ENCODE results near the gene TPRN. TPM values are rescaled to one million over a fixed set of nuclear protein-coding genes. Genes with fewer than 3 reads are reported as not detected.

The TPRN gene
- total RNA-seq, 2 experiments from 2014 or later, result 5.7 to 6.6 TPM

DNA sequence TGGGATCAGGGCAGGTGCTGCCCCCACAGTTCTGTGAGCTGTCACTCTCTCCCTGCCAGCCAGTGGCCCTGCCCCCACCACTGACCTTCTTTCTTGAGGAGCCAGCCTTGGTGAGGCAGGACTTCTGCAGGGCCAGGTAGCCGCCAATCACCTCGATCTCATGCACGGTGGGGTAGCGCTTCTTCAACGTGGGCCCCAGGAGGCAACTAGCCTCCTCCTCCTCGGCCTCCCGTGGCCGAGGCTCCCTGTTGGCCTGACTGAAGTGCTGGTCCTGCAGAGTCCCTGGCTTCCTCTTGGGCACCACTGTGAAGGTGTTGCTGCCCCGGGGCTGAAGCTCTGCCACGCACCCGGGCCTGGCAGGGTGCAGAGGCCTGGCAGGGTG is 1.6 kb downstream of the TPRN start:
- peaks cover 17% of the 10 kb centered on the region for H3K4me1 Mint-ChIP-seq (ENCODE audit: low read depth)
- no peaks in the 10 kb centered on the region for H3K27me3 Mint-ChIP-seq
- TF ChIP-seq, protein P1, sequence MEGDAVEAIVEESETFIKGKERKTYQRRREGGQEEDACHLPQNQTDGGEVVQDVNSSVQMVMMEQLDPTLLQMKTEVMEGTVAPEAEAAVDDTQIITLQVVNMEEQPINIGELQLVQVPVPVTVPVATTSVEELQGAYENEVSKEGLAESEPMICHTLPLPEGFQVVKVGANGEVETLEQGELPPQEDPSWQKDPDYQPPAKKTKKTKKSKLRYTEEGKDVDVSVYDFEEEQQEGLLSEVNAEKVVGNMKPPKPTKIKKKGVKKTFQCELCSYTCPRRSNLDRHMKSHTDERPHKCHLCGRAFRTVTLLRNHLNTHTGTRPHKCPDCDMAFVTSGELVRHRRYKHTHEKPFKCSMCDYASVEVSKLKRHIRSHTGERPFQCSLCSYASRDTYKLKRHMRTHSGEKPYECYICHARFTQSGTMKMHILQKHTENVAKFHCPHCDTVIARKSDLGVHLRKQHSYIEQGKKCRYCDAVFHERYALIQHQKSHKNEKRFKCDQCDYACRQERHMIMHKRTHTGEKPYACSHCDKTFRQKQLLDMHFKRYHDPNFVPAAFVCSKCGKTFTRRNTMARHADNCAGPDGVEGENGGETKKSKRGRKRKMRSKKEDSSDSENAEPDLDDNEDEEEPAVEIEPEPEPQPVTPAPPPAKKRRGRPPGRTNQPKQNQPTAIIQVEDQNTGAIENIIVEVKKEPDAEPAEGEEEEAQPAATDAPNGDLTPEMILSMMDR (IDR thresholded peaks at IDR 0.05), result no peak
- ATAC-seq (no peak), DNase-seq (no peak)
- ChIA-PET POLR2A (interaction anchor here (1.1 to 2.0 kb wide), 2 partner anchors 10 to 18 kb away, joined by 4 to 9 read pairs; partner anchors contain the start of genes ANAPC2 and SSNA1), CTCF (interaction anchor here (1.6 to 1.9 kb wide), 2 partner anchors 10 to 22 kb away, joined by 4 to 7 read pairs; partner anchors contain the start of gene SSNA1)
- intact Hi-C loops (cut with micrococcal nuclease), result no loop called here
- no peaks in the 10 kb centered on the region for H3K36me3 Mint-ChIP-seq (ENCODE audit: low read depth)
- H3K4me3 Mint-ChIP-seq, result peak overlapping the region; percentile 50
- H3K27ac Mint-ChIP-seq, result no peak overlapping the region
- H3K9me3 Mint-ChIP-seq, result no peaks in the 10 kb centered on the region

- Mint-ChIP-seq H3K4me3 (peak overlapping the region; percentile 50), H3K27ac (no peak overlapping the region), H3K9me3 (no peaks in the 10 kb centered on the region), H3K27me3 (no peaks in the 10 kb centered on the region), H3K4me1 (ENCODE audit: low read depth) (peaks cover 16% of the 10 kb centered on the region), H3K36me3 (ENCODE audit: low read depth) (no peaks in the 10 kb centered on the region)
- ChIA-PET POLR2A (interaction anchor here (0.6 to 2.0 kb wide), 5 partner anchors 9 to 74 kb away, joined by 3 to 9 read pairs (median 4); partner anchors contain the start of genes ANAPC2 and SSNA1), CTCF (interaction anchor here (1.6 to 1.9 kb wide), 2 partner anchors 9 to 22 kb away, joined by 4 to 7 read pairs; partner anchors contain the start of gene SSNA1)
- DNase-seq, result no peak
- ATAC-seq, result no peak
- intact Hi-C loops (cut with micrococcal nuclease), result no loop called here
- TF ChIP-seq, protein P1 (IDR thresholded peaks at IDR 0.05), result no peak
Measured at GRCh38 chr9:137198051-137198901, 2.3 kb downstream of the TPRN start.

GRCh38 chr9:137195525-137196220 is 4.9 kb downstream of the TPRN start:
- intact Hi-C loops (cut with micrococcal nuclease), result no loop called here
- Mint-ChIP-seq H3K9me3 (no peaks in the 10 kb centered on the region), H3K36me3 (ENCODE audit: low read depth) (peaks cover 2% of the 10 kb centered on the region), H3K27me3 (no peaks in the 10 kb centered on the region), H3K4me1 (ENCODE audit: low read depth) (peaks cover 4% of the 10 kb centered on the region), H3K4me3 (no peak overlapping the region), H3K27ac (no peak overlapping the region)
- CTCF ChIA-PET, result no interaction called here
- POLR2A ChIA-PET, result interaction anchor here (0.8 to 1.0 kb wide), 2 partner anchors 49 to 89 kb away, joined by 3 to 4 read pairs; no protein-coding TSS in a partner anchor
- TF ChIP-seq, protein P1 (IDR thresholded peaks at IDR 0.05), result no peak
- DNase-seq, result no peak
- no peak for ATAC-seq

DNA sequence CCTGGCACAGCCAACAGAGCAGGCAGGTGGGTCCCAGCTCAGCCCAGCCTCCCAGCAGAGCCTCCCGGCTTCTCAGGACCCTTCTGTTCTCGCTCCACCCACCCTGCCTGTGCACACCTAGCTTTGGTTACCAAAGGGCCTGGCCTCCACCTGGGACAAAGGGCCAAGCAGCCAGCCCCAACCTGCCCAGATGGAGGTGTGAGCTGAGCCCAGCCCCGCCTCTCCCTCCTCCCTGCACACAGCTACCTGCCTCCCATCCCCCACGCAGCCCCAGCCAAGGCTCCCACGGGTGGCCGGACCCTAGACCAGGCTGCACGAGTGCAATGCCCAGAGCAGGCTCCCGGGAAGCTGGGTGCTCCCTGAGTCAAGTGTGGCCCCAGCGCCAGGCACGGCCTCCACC is 5.6 kb downstream of the TPRN start:
- ATAC-seq (no peak), DNase-seq (no peak)
- Mint-ChIP-seq H3K36me3 (ENCODE audit: low read depth) (peaks cover 2% of the 10 kb centered on the region), H3K27ac (no peak overlapping the region), H3K9me3 (no peaks in the 10 kb centered on the region), H3K4me3 (no peak overlapping the region), H3K4me1 (ENCODE audit: low read depth) (peaks cover 9% of the 10 kb centered on the region), H3K27me3 (no peaks in the 10 kb centered on the region)
- TF ChIP-seq, protein P1 (IDR thresholded peaks at IDR 0.05), result no peak
- intact Hi-C loops (cut with micrococcal nuclease), result no loop called here
- POLR2A ChIA-PET, result interaction anchor here (0.8 to 1.1 kb wide), 3 partner anchors 10 to 88 kb away, joined by 3 to 4 read pairs (median 4); partner anchors contain the start of genes NDOR1 and TMEM203
- CTCF ChIA-PET, result no interaction called here
